Measurements from ENCODE around the gene RARB.

DNA sequence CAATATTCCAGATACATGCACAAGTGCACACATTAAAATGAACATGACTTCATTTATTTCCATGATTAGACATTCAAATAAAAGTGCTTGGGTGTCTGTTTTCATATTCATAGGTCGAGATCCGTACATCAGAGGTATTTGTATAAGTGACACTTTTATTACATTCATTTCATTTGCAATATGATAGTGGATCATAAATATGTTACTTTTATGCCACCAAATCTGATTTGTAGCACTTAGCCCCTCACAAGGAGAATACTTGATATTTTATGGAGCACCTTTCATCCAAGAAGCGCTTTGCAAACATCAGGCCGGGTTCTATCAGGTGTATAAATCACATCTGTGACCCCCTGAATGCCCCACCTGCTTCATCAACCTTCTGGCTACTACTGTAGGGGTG lies 136.0 kb downstream of the RARB start:
- no peak for TF ChIP-seq POLR2A (IDR thresholded peaks at IDR 0.05; ENCODE audit: low read depth, low read length)
- TF ChIP-seq GATA2 (IDR thresholded peaks at IDR 0.05; ENCODE audit: insufficient read depth, insufficient read length, low read depth, low read length) = no peak
